ENCODE results near the gene CASP4. TPM values are rescaled to one million over a fixed set of nuclear protein-coding genes. Genes with fewer than 3 reads are reported as not detected.

The CASP4 gene
- total and polyA plus RNA-seq, 2 of the 4 experiments (the other 2 are of a cell fraction), result 82.5 to 91.9 TPM

DNA sequence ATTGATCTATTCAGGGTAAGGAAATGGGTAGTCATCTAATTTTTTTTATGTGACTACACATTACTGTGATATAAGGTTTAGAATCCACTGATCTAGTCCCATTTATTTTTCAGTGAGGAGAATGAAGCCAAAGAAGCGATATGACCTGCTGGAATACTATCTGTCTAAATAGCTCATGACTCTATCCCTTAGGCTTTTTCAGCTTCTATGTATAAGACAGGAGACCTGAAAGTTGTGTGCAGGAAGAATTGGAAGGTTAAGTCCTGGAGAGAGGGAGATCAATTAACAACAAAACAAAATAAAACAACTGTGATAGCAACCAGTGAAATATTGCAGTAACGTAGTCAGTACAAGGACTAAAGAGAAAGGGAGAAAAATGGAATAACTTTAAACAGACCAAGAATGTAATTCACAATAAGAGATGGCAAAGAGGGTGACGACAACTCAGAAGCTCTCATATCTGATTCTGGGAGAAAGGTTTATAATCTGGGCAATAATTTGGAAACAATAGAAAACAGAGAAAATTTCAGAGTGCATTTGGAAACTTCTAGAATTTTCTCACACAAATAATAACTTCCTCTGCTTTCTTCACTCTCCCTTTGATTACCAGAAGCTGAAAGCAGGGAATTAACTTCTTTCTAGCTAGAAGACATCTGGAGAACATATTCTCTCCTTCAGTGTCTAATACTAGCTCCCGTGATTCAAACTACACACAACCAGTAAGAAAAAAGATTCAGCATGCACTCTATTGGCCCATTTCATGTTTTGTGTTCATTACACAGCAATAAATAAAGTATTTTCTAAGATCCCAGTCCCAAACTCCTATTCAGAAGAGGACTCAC, 50.9 kb downstream of the CASP4 start:
- no peak for DNase-seq
- intact Hi-C loops (cut with micrococcal nuclease) (no loop called here), in situ Hi-C loops (cut with MboI; ENCODE audit: low sequenced_read_pairs) (no loop called here), dilution Hi-C loops (cut with HindIII; ENCODE audit: low sequenced_read_pairs, unreplicated experiment) (no loop called here)
- ATAC-seq (ENCODE audit: low read depth), result peak; percentile 69
- Histone ChIP-seq H2AFZ (replicated peaks; ENCODE audit: low read length, poor library complexity) (no peak overlapping the region), H3K36me3 (ENCODE audit: control insufficient read depth, insufficient read depth, low read length) (no peaks in the 10 kb centered on the region), H4K20me1 (ENCODE audit: insufficient read depth, low read length) (no peaks in the 10 kb centered on the region), H3K23ac (ENCODE audit: low read depth, low read length) (no peak overlapping the region), H3K4me2 (ENCODE audit: low read depth, low read length) (peak overlapping the region; percentile 84; the same call in 1 of the 2 replicates), H2BK20ac (ENCODE audit: low read depth, low read length) (peak overlapping the region; percentile 46; the same call in 1 of the 2 replicates), H3K9me1 (ENCODE audit: insufficient read depth, low read length) (peaks cover 3% of the 10 kb centered on the region; the same call in 1 of the 2 replicates), H3K27me3 (ENCODE audit: control insufficient read depth, insufficient read depth, low read length) (no peaks in the 10 kb centered on the region), H2BK15ac (ENCODE audit: low read depth, low read length) (no peak overlapping the region; the same call in 2 of the 3 replicates), H3K79me1 (ENCODE audit: low read depth in 1 of 2, low read length in 2 of 2) (no peaks in the 10 kb centered on the region), H3K14ac (replicated peaks; ENCODE audit: low read depth, low read length) (peak overlapping the region; percentile 50; the same call in 1 of the 2 replicates), H4K91ac (ENCODE audit: insufficient read depth, low read depth, low read length) (no peak overlapping the region), H4K8ac (ENCODE audit: low read depth in 2 of 2, low read length in 2 of 2) (0 out of 4 replicates have a peak overlapping the region, but pooled peaks of 1 of the 2 experiments have one; percentile 3), H3K27ac (ENCODE audit: insufficient read depth, low read length) (no peak overlapping the region), H3K18ac (ENCODE audit: low read depth, low read length) (no peak overlapping the region; the same call in 1 of the 2 replicates), H3K9me3 (ENCODE audit: control insufficient read depth, insufficient read depth, low read length) (no peaks in the 10 kb centered on the region), H4K5ac (ENCODE audit: low read depth, low read length) (no peak overlapping the region), H3K4ac (ENCODE audit: low read depth, low read length) (peak overlapping the region; percentile 11; the same call in 1 of the 2 replicates), H3K9ac (ENCODE audit: low read depth, low read length) (no peak overlapping the region), H2AK9ac (replicated peaks; ENCODE audit: low read depth, low read length, poor library complexity) (no peak overlapping the region), H3K4me1 (ENCODE audit: control insufficient read depth, insufficient read depth, low read length) (peaks cover 5% of the 10 kb centered on the region), H2BK120ac (ENCODE audit: low read depth, low read length) (peak overlapping the region; percentile 62; the same call in 1 of the 2 replicates), H2AK5ac (ENCODE audit: low read depth, low read length) (no peak overlapping the region), H2BK5ac (ENCODE audit: low read depth, low read length, poor library complexity, severe bottlenecking) (peak overlapping the region; percentile 65), H3K56ac (ENCODE audit: extremely low read depth, insufficient read depth, low read length) (no peak overlapping the region), H3K4me3 (ENCODE audit: insufficient read depth, low read depth, low read length) (peak overlapping the region; percentile 45; the same call in 1 of the 2 replicates)
- WGBS, 2 experiments (ENCODE audit: extremely low coverage in 2 of 2, insufficient read length in 1 of 2), result 14% methylated on average over 1 of the region's 4 CpGs; no CpG with 5 or more reads in 1 of the 2 experiments
- TF ChIP-seq, protein P1, sequence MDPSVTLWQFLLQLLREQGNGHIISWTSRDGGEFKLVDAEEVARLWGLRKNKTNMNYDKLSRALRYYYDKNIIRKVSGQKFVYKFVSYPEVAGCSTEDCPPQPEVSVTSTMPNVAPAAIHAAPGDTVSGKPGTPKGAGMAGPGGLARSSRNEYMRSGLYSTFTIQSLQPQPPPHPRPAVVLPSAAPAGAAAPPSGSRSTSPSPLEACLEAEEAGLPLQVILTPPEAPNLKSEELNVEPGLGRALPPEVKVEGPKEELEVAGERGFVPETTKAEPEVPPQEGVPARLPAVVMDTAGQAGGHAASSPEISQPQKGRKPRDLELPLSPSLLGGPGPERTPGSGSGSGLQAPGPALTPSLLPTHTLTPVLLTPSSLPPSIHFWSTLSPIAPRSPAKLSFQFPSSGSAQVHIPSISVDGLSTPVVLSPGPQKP (IDR thresholded peaks at IDR 0.05; ENCODE audit: borderline replicate concordance, low read depth, low read length), result no peak
- TF ChIP-seq POLR2A (IDR thresholded peaks at IDR 0.05; ENCODE audit: low read depth, low read length) (no peak), NFE2L2 (IDR thresholded peaks at IDR 0.05; ENCODE audit: low read depth, low read length) (no peak), MAFK (IDR thresholded peaks at IDR 0.05; ENCODE audit: low read depth, low read length) (no peak), CEBPB (IDR thresholded peaks at IDR 0.05; ENCODE audit: low read depth, low read length) (no peak), MXI1 (IDR thresholded peaks at IDR 0.05; ENCODE audit: borderline replicate concordance, low read depth, low read length) (no peak), RCOR1 (IDR thresholded peaks at IDR 0.05; ENCODE audit: insufficient replicate concordance, low read length) (no peak), RAD21 (IDR thresholded peaks at IDR 0.05; ENCODE audit: low read length) (no peak)
- CTCF ChIA-PET, result interaction anchor here (0.6 kb wide), 1 partner anchor 82 kb away, joined by 3 read pairs; no protein-coding TSS in a partner anchor
- POLR2A ChIA-PET (ENCODE audit: unreplicated experiment), result no interaction called here
- BruUV-seq (replicated peaks), result no TSS peak
